Activated CD8-positive, alpha-beta memory T cell treated with anti-CD3 and anti-CD28 coated beads for 24 hours (primary cell): ENCODE results near the gene KIAA1671.

Experiments
- DNase-seq: peaks from one replicate; pipeline ENCODE4 v3.0.0-alpha.2; 2020

Gene KIAA1671

GRCh38 chr22:25153961-25154666, 201.6 kb downstream of the KIAA1671 start:
- no peak for DNase-seq

- DNase-seq = no peak
These were observed 202.1 kb downstream of the KIAA1671 start for GRCh38 chr22:25154667-25154999.

GRCh38 chr22:25156736-25157135, 204.2 kb downstream of the KIAA1671 start:
- DNase-seq = no peak

GRCh38 chr22:25159028-25159427, 206.5 kb downstream of the KIAA1671 start:
- DNase-seq = no peak

GRCh38 chr22:25160120-25160996, 207.8 kb downstream of the KIAA1671 start:
- DNase-seq = no peak

- DNase-seq = no peak
These were observed 208.8 kb downstream of the KIAA1671 start for GRCh38 chr22:25161017-25161915.

- no peak for DNase-seq
These were observed 209.5 kb downstream of the KIAA1671 start for GRCh38 chr22:25161916-25162530.

- no peak for DNase-seq
These were observed 210.0 kb downstream of the KIAA1671 start for GRCh38 chr22:25162561-25162960.

GRCh38 chr22:25165785-25166184, 213.3 kb downstream of the KIAA1671 start:
- no peak for DNase-seq

GRCh38 chr22:25166266-25167040, 213.9 kb downstream of the KIAA1671 start:
- no peak for DNase-seq

- no peak for DNase-seq
These were observed 214.6 kb downstream of the KIAA1671 start for GRCh38 chr22:25167082-25167481.

- no peak for DNase-seq
These were observed 215.5 kb downstream of the KIAA1671 start for GRCh38 chr22:25167834-25168601.

- no peak for DNase-seq
These were observed 216.9 kb downstream of the KIAA1671 start for GRCh38 chr22:25169278-25170031.

GRCh38 chr22:25170426-25170980, 218.0 kb downstream of the KIAA1671 start:
- DNase-seq = no peak

GRCh38 chr22:25172153-25172552, 219.6 kb downstream of the KIAA1671 start:
- peak; percentile 69 for DNase-seq

- DNase-seq = no peak
These were observed 221.8 kb downstream of the KIAA1671 start for GRCh38 chr22:25174156-25174887.

- no peak for DNase-seq
These were observed 222.4 kb downstream of the KIAA1671 start for GRCh38 chr22:25174888-25175411.

GRCh38 chr22:25176175-25176574, 223.7 kb downstream of the KIAA1671 start:
- no peak for DNase-seq

GRCh38 chr22:25176799-25177198, 224.3 kb downstream of the KIAA1671 start:
- no peak for DNase-seq
